Activated CD4-positive, alpha-beta T cell treated with anti-CD3 and anti-CD28 coated beads for 1 hour (primary cell): ENCODE measurements around the gene LRRC3.
A peak's percentile ranks its signal among the peaks of the same experiment; 100 is the strongest.
"Not testable (repeated sequence)": the region's sequence is repeated elsewhere in the genome, so short reads cannot be mapped to it uniquely, and the experiment has no call there.

Experiments used
- DNase-seq: peaks from one replicate; pipeline ENCODE4 v3.0.0-alpha.2; 2020

Gene LRRC3

GRCh38 chr21:44454747-44455523, at the start of gene LRRC3:
TSS of gene LRRC3 (plus strand) at chr21:44455510. CDS start at chr21:44456645, 1,135 bp downstream.
- DNase-seq = peak; percentile 72

- DNase-seq = no peak
Measured at GRCh38 chr21:44405948-44406872, 49.1 kb upstream of the LRRC3 start.

GRCh38 chr21:44406953-44407352, 48.4 kb upstream of the LRRC3 start:
- no peak for DNase-seq

- DNase-seq = no peak
Measured at GRCh38 chr21:44407493-44407892, 47.8 kb upstream of the LRRC3 start.

- no peak for DNase-seq
Measured at GRCh38 chr21:44408226-44408625, 47.1 kb upstream of the LRRC3 start.

GRCh38 chr21:44413566-44414290, 41.6 kb upstream of the LRRC3 start:
- DNase-seq = no peak

GRCh38 chr21:44414291-44415072, 40.8 kb upstream of the LRRC3 start:
- DNase-seq = no peak

- DNase-seq = no peak
Measured at GRCh38 chr21:44415073-44416025, 40.0 kb upstream of the LRRC3 start.

GRCh38 chr21:44416193-44416592, 39.1 kb upstream of the LRRC3 start:
- DNase-seq = no peak

- not testable (repeated sequence) for DNase-seq
Measured at GRCh38 chr21:44417621-44418107, 37.6 kb upstream of the LRRC3 start.

GRCh38 chr21:44418108-44418875, 37.0 kb upstream of the LRRC3 start:
- no peak for DNase-seq

- no peak for DNase-seq
Measured at GRCh38 chr21:44418876-44419230, 36.5 kb upstream of the LRRC3 start.

- no peak for DNase-seq
Measured at GRCh38 chr21:44419679-44420078, 35.6 kb upstream of the LRRC3 start.

- DNase-seq = no peak
Measured at GRCh38 chr21:44420416-44421205, 34.7 kb upstream of the LRRC3 start.

- no peak for DNase-seq
Measured at GRCh38 chr21:44421901-44422840, 33.1 kb upstream of the LRRC3 start.

GRCh38 chr21:44423312-44423821, 31.9 kb upstream of the LRRC3 start:
- DNase-seq = no peak

GRCh38 chr21:44423941-44424607, 31.2 kb upstream of the LRRC3 start:
- DNase-seq = no peak
